MCF 10A (cell line): ENCODE data around the gene GREB1L. TPM values are rescaled to one million over a fixed set of nuclear protein-coding genes. Genes with fewer than 3 reads are reported as not detected.

Source experiments
- BruUV-seq: library from RNA; stranded (reverse); fragments of 400-500 nt; replicated peaks from 2 replicates; lab custom pipeline; 2021; lab: Mats Ljungman, UMichigan
- CTCF ChIA-PET: fragments of 300-600 bp; sonication (Branson Sonifier 250); formaldehyde crosslinking; extraction: SDS; loops from one replicate; lab custom pipeline; 2021; ENCODE audit warnings: antibody characterized with exemption, inconsistent platforms; lab: Yijun Ruan, JAX
- POLR2A ChIA-PET: fragments of 300-600, 350-650 bp; sonication (Branson Sonifier 250); formaldehyde crosslinking; extraction: SDS; loops from one replicate; lab custom pipeline; 2020; ENCODE audit warnings: antibody characterized with exemption, inconsistent platforms; lab: Yijun Ruan, JAX
- DNase-seq: peaks from one replicate; pipeline ENCODE4 v3.0.0-alpha.2; 2018; ENCODE audit not compliant: unreplicated experiment
- H3K27ac Mint-ChIP-seq: one replicate; pipeline ENCODE4 v1.8.0; 2022; ENCODE audit warnings: mild to moderate bottlenecking, low read depth, mixed read lengths; ENCODE audit not compliant: unreplicated experiment
- H3K27me3 Mint-ChIP-seq: one replicate; pipeline ENCODE4 v1.8.0; 2022; ENCODE audit warnings: mixed read lengths; ENCODE audit not compliant: insufficient read depth, unreplicated experiment
- H3K36me3 Mint-ChIP-seq: one replicate; pipeline ENCODE4 v1.8.0; 2022; ENCODE audit warnings: mild to moderate bottlenecking, moderate library complexity, mixed read lengths; ENCODE audit not compliant: insufficient read depth, unreplicated experiment
- H3K4me1 Mint-ChIP-seq: one replicate; pipeline ENCODE4 v1.8.0; 2022; ENCODE audit warnings: mixed read lengths; ENCODE audit not compliant: insufficient read depth, unreplicated experiment
- H3K4me3 Mint-ChIP-seq: one replicate; pipeline ENCODE4 v1.8.0; 2022; ENCODE audit warnings: mild to moderate bottlenecking, moderate library complexity, mixed read lengths; ENCODE audit not compliant: unreplicated experiment
- H3K9me3 Mint-ChIP-seq: one replicate; pipeline ENCODE4 v1.8.0; 2022; ENCODE audit warnings: mixed read lengths; ENCODE audit not compliant: unreplicated experiment
- CTCF ChIP-seq: fragments of 200-600 bp; IDR thresholded peaks from one replicate; pipeline ENCODE4 v1.8.0; 2022; ENCODE audit warnings: antibody characterized with exemption, mild to moderate bottlenecking; ENCODE audit not compliant: unreplicated experiment
- intact Hi-C: fragments of 100-400 bp; cut with micrococcal nuclease; formaldehyde crosslinking; loops from 2 replicates; pipeline ENCODE4 v1.14.1; 2022
- total RNA-seq: library from RNA; stranded (reverse); gene quantifications from 2 replicates; pipeline ENCODE4 v1.2.3, GENCODE V29; 2022

The GREB1L gene
- total RNA-seq, 1 experiment from 2014 or later: 9.4 TPM

- DNase-seq: no peak
- CTCF ChIA-PET: no interaction called here
- BruUV-seq: no TSS peak
- no peak for TF ChIP-seq CTCF
- POLR2A ChIA-PET: no interaction called here
- intact Hi-C loops: no loop called here
- Mint-ChIP-seq H3K36me3 (no peaks in the 10 kb centered on the region), H3K27ac (no peak overlapping the region), H3K27me3 (no peaks in the 10 kb centered on the region), H3K9me3 (no peaks in the 10 kb centered on the region), H3K4me3 (no peak overlapping the region), H3K4me1 (peaks cover 8% of the 10 kb centered on the region)
Measured at GRCh38 chr18:21402272-21402671, 160.2 kb downstream of the GREB1L start.

GRCh38 chr18:21404426-21404825 is 162.4 kb downstream of the GREB1L start:
- intact Hi-C loops: no loop called here
- Mint-ChIP-seq H3K36me3 (no peaks in the 10 kb centered on the region), H3K27ac (no peak overlapping the region), H3K27me3 (no peaks in the 10 kb centered on the region), H3K9me3 (no peaks in the 10 kb centered on the region), H3K4me3 (no peak overlapping the region), H3K4me1 (peaks cover under 1% of the 10 kb centered on the region)
- ChIA-PET CTCF (no interaction called here), POLR2A (no interaction called here)
- no TSS peak for BruUV-seq
- no peak for TF ChIP-seq CTCF
- DNase-seq: no peak

GRCh38 chr18:21406116-21406515 is 164.1 kb downstream of the GREB1L start:
- H3K27me3 Mint-ChIP-seq: no peaks in the 10 kb centered on the region
- DNase-seq: peak; percentile 15
- BruUV-seq: no TSS peak
- CTCF ChIA-PET: no interaction called here
- no peaks in the 10 kb centered on the region for H3K9me3 Mint-ChIP-seq
- no peak overlapping the region for H3K27ac Mint-ChIP-seq
- intact Hi-C loops: no loop called here
- H3K4me3 Mint-ChIP-seq: no peak overlapping the region
- H3K4me1 Mint-ChIP-seq: no peaks in the 10 kb centered on the region
- POLR2A ChIA-PET: no interaction called here
- no peak for TF ChIP-seq CTCF
- no peaks in the 10 kb centered on the region for H3K36me3 Mint-ChIP-seq

GRCh38 chr18:21408681-21409080 is 166.6 kb downstream of the GREB1L start:
- CTCF ChIA-PET: no interaction called here

More at GRCh38 chr18:21408681-21409080, 166.6 kb downstream of the GREB1L start:
- H3K27me3 Mint-ChIP-seq: no peaks in the 10 kb centered on the region
- H3K9me3 Mint-ChIP-seq: no peaks in the 10 kb centered on the region
- POLR2A ChIA-PET: interaction anchor here (1.2 kb wide), 1 partner anchor 15 kb away, joined by 3 read pairs; no protein-coding TSS in a partner anchor
- no peak for TF ChIP-seq CTCF
- no peak for DNase-seq
- H3K4me3 Mint-ChIP-seq: no peak overlapping the region
- H3K36me3 Mint-ChIP-seq: no peaks in the 10 kb centered on the region
- H3K4me1 Mint-ChIP-seq: no peaks in the 10 kb centered on the region
- intact Hi-C loops: no loop called here
- no peak overlapping the region for H3K27ac Mint-ChIP-seq
- BruUV-seq: no TSS peak
